Nephron (organoid): ENCODE results near the gene SEC14L2.

ENCODE experiments used
- H3K27ac Mint-ChIP-seq, 3 experiments: 2 replicates each; pipeline ENCODE4 v1.8.0; 2020; ENCODE audit warnings: mixed read lengths in 3 of 3, mild to moderate bottlenecking in 2 of 3, moderate library complexity in 1 of 3
- H3K27me3 Mint-ChIP-seq: 2 replicates; pipeline ENCODE4 v1.8.0; 2021; ENCODE audit warnings: low read depth, mild to moderate bottlenecking, moderate library complexity, mixed read lengths
- H3K36me3 Mint-ChIP-seq: 2 replicates; pipeline ENCODE4 v1.8.0; 2020; ENCODE audit warnings: low read depth, mixed read lengths
- H3K4me1 Mint-ChIP-seq: 2 replicates; pipeline ENCODE4 v1.8.0; 2020; ENCODE audit warnings: mixed read lengths
- H3K4me3 Mint-ChIP-seq, 3 experiments: 2 replicates each; pipeline ENCODE4 v1.8.0; 2020; ENCODE audit warnings: mild to moderate bottlenecking in 3 of 3, mixed read lengths in 3 of 3, moderate library complexity in 2 of 3
- H3K9me3 Mint-ChIP-seq: 2 replicates; pipeline ENCODE4 v1.8.0; 2020; ENCODE audit warnings: mixed read lengths
- TF ChIP-seq, protein P1 (sequence below), 3 experiments: fragments of 200-600 bp; sonication (generic); IDR thresholded peaks; one replicate each; pipeline ENCODE4 v1.5.0; 2021; ENCODE audit warnings: antibody characterized with exemption in 3 of 3; ENCODE audit not compliant: unreplicated experiment in 3 of 3

SEC14L2 gene

GRCh38 chr22:30411780-30412179 lies 15.0 kb downstream of the SEC14L2 start:
- Mint-ChIP-seq H3K36me3 (peaks cover 25% of the 10 kb centered on the region), H3K4me1 (no peaks in the 10 kb centered on the region), H3K9me3 (no peaks in the 10 kb centered on the region), H3K27ac (no peak overlapping the region), H3K27me3 (no peaks in the 10 kb centered on the region), H3K4me3 (no peak overlapping the region)
- TF ChIP-seq, protein P1, sequence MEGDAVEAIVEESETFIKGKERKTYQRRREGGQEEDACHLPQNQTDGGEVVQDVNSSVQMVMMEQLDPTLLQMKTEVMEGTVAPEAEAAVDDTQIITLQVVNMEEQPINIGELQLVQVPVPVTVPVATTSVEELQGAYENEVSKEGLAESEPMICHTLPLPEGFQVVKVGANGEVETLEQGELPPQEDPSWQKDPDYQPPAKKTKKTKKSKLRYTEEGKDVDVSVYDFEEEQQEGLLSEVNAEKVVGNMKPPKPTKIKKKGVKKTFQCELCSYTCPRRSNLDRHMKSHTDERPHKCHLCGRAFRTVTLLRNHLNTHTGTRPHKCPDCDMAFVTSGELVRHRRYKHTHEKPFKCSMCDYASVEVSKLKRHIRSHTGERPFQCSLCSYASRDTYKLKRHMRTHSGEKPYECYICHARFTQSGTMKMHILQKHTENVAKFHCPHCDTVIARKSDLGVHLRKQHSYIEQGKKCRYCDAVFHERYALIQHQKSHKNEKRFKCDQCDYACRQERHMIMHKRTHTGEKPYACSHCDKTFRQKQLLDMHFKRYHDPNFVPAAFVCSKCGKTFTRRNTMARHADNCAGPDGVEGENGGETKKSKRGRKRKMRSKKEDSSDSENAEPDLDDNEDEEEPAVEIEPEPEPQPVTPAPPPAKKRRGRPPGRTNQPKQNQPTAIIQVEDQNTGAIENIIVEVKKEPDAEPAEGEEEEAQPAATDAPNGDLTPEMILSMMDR (IDR thresholded peaks at IDR 0.05; ENCODE audit: unreplicated experiment in 3 of 3): no peak

GRCh38 chr22:30413001-30413400 lies 16.2 kb downstream of the SEC14L2 start:
- peak overlapping the region in 2 of 3 experiments; percentile 9 for H3K27ac Mint-ChIP-seq
- no peaks in the 10 kb centered on the region for H3K9me3 Mint-ChIP-seq
- no peaks in the 10 kb centered on the region for H3K4me1 Mint-ChIP-seq
- TF ChIP-seq, protein P1 (IDR thresholded peaks at IDR 0.05; ENCODE audit: unreplicated experiment in 3 of 3): no peak
- H3K36me3 Mint-ChIP-seq: peaks cover 31% of the 10 kb centered on the region
- no peaks in the 10 kb centered on the region for H3K27me3 Mint-ChIP-seq
- H3K4me3 Mint-ChIP-seq: no peak overlapping the region

DNA sequence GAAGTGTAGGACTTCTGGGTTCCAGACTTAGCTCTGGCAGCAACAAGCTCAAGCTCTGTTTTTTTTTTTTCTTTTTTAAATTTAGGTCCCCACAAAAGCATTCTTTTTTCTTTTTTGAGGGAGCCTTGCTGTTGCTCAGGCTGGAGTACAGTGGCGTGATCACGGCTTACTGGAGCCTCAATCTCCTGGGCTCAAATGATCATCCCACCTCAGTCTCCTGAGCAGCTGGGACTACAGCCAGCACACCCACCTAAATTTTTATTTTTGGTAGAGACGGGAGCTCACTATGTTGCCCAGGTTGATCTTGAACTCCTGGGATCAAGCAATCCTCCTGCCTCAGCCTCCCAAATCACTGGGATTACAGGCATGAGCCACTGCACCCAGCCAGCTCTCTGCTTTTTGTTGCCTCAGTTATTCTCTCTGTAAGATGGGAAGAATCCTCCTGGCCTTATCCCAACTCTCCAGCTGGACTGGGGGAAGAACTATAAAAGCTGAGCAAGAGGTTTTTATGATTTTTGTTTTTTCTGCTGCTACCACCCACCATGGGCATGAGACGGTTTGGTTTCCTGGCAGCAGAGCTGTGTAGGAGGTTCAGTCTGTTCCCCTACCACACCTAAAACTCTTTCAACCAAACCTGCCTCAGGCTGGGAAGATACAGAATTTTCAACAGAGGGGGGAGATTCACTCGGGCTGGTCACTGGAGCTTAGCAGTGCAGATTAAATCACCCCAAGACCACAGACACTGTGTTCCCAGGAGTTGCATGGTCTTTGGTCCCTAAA lies 17.1 kb downstream of the SEC14L2 start:
- Mint-ChIP-seq H3K27me3 (no peaks in the 10 kb centered on the region), H3K9me3 (no peaks in the 10 kb centered on the region), H3K36me3 (peaks cover 31% of the 10 kb centered on the region), H3K27ac (no peak overlapping the region), H3K4me3 (no peak overlapping the region), H3K4me1 (no peaks in the 10 kb centered on the region)
- TF ChIP-seq, protein P1 (IDR thresholded peaks at IDR 0.05; ENCODE audit: unreplicated experiment in 3 of 3): no peak

DNA sequence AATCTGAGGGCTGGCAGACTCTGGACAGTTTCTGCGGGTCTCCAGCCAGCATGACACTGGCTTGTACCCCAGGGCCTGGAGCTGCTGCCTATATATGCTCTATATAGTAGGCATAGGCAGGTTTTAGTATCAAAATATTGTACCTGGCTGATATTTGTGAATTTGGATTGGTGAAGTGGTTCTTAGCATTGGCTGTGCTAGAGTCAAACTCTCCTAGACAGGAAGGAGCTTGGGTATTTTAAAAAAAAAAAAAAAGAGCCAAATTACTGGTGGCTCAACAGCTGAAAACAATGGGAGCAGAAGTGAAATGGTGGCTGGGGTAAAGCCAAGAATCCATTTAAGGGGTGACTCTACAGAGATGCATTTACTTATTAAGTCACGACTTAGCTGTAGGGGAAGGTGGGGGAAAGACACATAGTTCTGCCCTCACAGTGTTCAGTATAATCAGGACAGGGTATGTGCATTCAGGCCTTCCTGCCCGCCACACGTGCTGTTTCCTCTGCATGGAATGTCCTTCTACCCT lies 17.8 kb downstream of the SEC14L2 start:
- no peak overlapping the region for H3K27ac Mint-ChIP-seq
- TF ChIP-seq, protein P1 (IDR thresholded peaks at IDR 0.05; ENCODE audit: unreplicated experiment in 3 of 3): no peak
- no peaks in the 10 kb centered on the region for H3K27me3 Mint-ChIP-seq

GRCh38 chr22:30416403-30416802 lies 19.6 kb downstream of the SEC14L2 start:
- no peaks in the 10 kb centered on the region for H3K9me3 Mint-ChIP-seq
- no peak overlapping the region for H3K27ac Mint-ChIP-seq
- H3K36me3 Mint-ChIP-seq: peaks cover 35% of the 10 kb centered on the region
- peaks cover 10% of the 10 kb centered on the region for H3K4me1 Mint-ChIP-seq
- H3K27me3 Mint-ChIP-seq: no peaks in the 10 kb centered on the region
- H3K4me3 Mint-ChIP-seq: no peak overlapping the region
- TF ChIP-seq, protein P1 (IDR thresholded peaks at IDR 0.05; ENCODE audit: unreplicated experiment in 3 of 3): no peak

More for the DNA sequence above, 17.8 kb downstream of the SEC14L2 start:
- Mint-ChIP-seq H3K4me1 (no peaks in the 10 kb centered on the region), H3K36me3 (peaks cover 31% of the 10 kb centered on the region), H3K4me3 (no peak overlapping the region), H3K9me3 (no peaks in the 10 kb centered on the region)

DNA sequence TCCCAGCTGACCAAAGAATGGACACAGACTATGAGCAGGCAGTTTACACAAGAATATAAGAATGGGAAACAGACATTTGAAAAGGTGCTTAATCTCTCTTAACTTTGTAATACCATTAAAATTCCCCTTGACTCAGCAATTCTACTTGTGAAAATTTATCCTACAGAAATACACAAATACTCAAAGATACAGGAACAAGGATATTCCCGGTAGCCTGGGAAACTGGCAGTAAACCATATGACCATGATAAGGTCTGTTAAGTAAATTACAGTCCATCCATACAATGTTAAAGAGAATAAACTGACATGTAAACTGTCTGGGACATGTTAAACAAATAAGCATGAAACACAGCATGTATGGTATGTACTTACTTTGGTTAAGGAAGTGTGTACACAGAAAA lies 20.0 kb downstream of the SEC14L2 start:
- Mint-ChIP-seq H3K27ac (no peak overlapping the region), H3K27me3 (no peaks in the 10 kb centered on the region), H3K9me3 (no peaks in the 10 kb centered on the region), H3K4me3 (no peak overlapping the region), H3K36me3 (peaks cover 32% of the 10 kb centered on the region), H3K4me1 (peaks cover 15% of the 10 kb centered on the region)
- TF ChIP-seq, protein P1 (IDR thresholded peaks at IDR 0.05; ENCODE audit: unreplicated experiment in 3 of 3): no peak
